Measurements from ENCODE around the gene MCC.

DNA sequence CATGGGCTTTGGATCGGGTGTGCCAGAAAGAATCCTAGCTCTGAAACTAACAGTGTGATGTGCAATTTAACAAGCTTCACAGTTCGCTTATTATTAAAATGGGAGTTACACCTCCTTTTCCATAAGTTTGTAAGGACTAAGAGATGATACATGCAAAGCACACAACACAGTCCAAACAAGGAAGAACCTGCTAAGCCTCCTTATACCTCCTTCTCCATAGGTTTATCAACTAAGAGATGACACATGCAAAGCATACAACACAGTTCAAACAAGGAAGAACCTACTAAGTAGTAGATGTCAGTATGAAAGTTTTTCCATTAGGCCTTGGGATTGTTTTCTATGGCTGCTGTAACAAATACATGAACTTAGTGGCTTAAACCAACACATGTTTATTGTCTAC, 295.7 kb downstream of the MCC start:
- TF ChIP-seq, protein P1, sequence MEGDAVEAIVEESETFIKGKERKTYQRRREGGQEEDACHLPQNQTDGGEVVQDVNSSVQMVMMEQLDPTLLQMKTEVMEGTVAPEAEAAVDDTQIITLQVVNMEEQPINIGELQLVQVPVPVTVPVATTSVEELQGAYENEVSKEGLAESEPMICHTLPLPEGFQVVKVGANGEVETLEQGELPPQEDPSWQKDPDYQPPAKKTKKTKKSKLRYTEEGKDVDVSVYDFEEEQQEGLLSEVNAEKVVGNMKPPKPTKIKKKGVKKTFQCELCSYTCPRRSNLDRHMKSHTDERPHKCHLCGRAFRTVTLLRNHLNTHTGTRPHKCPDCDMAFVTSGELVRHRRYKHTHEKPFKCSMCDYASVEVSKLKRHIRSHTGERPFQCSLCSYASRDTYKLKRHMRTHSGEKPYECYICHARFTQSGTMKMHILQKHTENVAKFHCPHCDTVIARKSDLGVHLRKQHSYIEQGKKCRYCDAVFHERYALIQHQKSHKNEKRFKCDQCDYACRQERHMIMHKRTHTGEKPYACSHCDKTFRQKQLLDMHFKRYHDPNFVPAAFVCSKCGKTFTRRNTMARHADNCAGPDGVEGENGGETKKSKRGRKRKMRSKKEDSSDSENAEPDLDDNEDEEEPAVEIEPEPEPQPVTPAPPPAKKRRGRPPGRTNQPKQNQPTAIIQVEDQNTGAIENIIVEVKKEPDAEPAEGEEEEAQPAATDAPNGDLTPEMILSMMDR (IDR thresholded peaks at IDR 0.05; ENCODE audit: low read length), result no peak
- no peak for TF ChIP-seq EZH2 (optimal IDR thresholded peaks at IDR 0.05; ENCODE audit: low read depth, low read length)
- TF ChIP-seq EZH2phosphoT487 (IDR thresholded peaks at IDR 0.05; ENCODE audit: low read length), result no peak

All from MM.1S (cell line).